ENCODE measurements around the gene SLC6A9. TPM values are rescaled to one million over a fixed set of nuclear protein-coding genes. Genes with fewer than 3 reads are reported as not detected.
A peak's percentile ranks its signal among the peaks of the same experiment; 100 is the strongest.

The SLC6A9 gene
- polyA plus RNA-seq, 4 donors, result 0.81 to 15.7 (median 2.0) TPM

DNA sequence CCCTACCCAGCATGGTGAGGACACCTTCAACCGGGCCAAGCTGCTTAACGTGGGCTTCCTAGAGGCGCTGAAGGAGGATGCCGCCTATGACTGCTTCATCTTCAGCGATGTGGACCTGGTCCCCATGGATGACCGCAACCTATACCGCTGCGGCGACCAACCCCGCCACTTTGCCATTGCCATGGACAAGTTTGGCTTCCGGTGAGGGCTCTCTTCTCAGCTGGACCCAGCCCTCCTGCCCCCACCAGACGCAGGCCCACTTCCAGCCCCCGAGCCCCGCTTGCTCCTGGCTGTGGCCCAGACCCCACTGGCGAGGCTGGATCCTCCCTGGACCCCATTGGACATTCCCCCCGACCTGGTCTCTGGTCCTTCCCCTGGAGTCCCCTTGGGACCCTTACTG is 46.4 kb downstream of the SLC6A9 start:
- Histone ChIP-seq H3K27ac (ENCODE audit: low read depth in 1 of 3, low read length in 2 of 3) (no peak overlapping the region), H3K9me3 (ENCODE audit: control insufficient read depth in 2 of 2, insufficient read depth in 1 of 2, low read depth in 1 of 2, low read length in 1 of 2) (no peaks in the 10 kb centered on the region), H3K36me3 (ENCODE audit: control insufficient read depth in 3 of 3, insufficient read depth in 2 of 3, low read depth in 1 of 3, low read length in 3 of 3) (peaks cover 0 to 56% (median 3%) of the 10 kb centered on the region in 3 donors), H3K27me3 (ENCODE audit: control insufficient read depth in 3 of 3, insufficient read depth in 3 of 3, low read length in 3 of 3) (no peaks in the 10 kb centered on the region), H3K4me3 (ENCODE audit: low read depth in 1 of 3, low read length in 3 of 3) (no peak overlapping the region), H3K4me1 (ENCODE audit: control insufficient read depth in 3 of 3, insufficient read depth in 2 of 3, low read depth in 1 of 3, low read length in 2 of 3) (peaks cover 0 to 42% (median 0%) of the 10 kb centered on the region in 3 donors)
- DNase-seq (no peak), FAIRE-seq (no peak)
- WGBS, 3 donors, result 87 to 94% (median 91%) methylated on average over 13 to 16 of the region's 16 CpGs

DNA sequence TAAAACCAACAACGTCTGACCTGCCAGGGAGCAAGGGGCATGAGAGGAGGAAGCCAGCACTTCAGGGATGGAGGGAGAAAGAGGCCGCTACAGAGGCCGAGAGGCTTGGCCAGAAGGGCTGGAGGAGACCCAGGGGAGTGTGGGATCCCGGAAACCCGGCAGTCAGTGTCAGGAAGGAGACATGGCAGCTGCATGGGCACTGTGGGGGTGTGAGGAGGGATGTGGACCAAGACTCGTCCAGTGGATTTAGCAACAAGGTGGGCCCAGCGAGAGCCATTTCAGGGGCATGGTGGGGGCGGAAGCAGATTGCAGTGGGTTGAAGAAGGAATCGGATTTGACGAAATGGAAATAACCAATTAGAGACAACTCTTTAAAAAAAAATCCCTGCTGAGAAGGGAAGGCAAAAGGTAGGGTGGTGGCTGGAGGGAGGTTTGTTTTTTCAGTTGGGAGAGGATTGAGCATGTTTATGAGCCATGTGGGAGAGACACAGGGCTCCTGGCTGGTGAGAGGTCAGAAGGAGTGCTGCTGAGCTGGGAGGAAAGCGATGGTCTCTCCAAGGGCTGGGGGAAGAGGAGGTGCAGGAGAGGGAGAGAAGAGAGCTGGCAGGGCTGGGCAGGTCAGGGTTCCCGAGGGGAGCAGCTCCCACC is 47.9 kb downstream of the SLC6A9 start:
- Histone ChIP-seq H3K36me3 (ENCODE audit: control insufficient read depth in 3 of 3, insufficient read depth in 2 of 3, low read depth in 1 of 3, low read length in 3 of 3) (peaks cover 0 to 60% (median 3%) of the 10 kb centered on the region in 3 donors), H3K4me1 (ENCODE audit: control insufficient read depth in 3 of 3, insufficient read depth in 2 of 3, low read depth in 1 of 3, low read length in 2 of 3) (peaks cover 0 to 45% (median 0%) of the 10 kb centered on the region in 3 donors), H3K27ac (ENCODE audit: low read depth in 1 of 3, low read length in 2 of 3) (no peak overlapping the region), H3K4me3 (ENCODE audit: low read depth in 1 of 3, low read length in 3 of 3) (no peak overlapping the region), H3K9me3 (ENCODE audit: control insufficient read depth in 2 of 2, insufficient read depth in 1 of 2, low read depth in 1 of 2, low read length in 1 of 2) (no peaks in the 10 kb centered on the region), H3K27me3 (ENCODE audit: control insufficient read depth in 3 of 3, insufficient read depth in 3 of 3, low read length in 3 of 3) (no peaks in the 10 kb centered on the region)
- FAIRE-seq (no peak), DNase-seq (no peak)
- 81 to 87% (median 87%) methylated on average over 12 of the region's 12 CpGs for WGBS, 3 donors

DNA sequence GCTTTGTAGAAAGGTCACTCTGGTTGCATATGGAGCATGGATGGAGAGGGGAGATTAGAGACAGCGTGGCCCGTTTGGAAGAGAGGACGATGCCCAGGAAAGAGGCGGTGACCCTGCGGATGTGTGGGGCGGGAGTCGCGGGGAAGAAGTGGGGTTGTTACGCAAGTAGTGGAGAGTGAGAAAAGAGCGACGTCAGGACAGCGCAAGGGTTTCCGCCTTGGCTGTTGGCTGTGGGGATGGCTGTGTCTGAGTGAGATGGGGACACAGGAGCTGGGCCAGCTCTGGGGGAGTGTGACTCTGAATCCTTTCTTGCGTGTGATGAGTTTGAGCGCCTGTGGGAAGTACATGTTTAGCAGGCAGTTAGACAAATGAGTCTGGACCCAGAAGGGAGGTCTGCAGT is 48.5 kb downstream of the SLC6A9 start:
- Histone ChIP-seq H3K9me3 (ENCODE audit: control insufficient read depth in 2 of 2, insufficient read depth in 1 of 2, low read depth in 1 of 2, low read length in 1 of 2) (no peaks in the 10 kb centered on the region), H3K27me3 (ENCODE audit: control insufficient read depth in 3 of 3, insufficient read depth in 3 of 3, low read length in 3 of 3) (no peaks in the 10 kb centered on the region), H3K4me3 (ENCODE audit: low read depth in 1 of 3, low read length in 3 of 3) (no peak overlapping the region), H3K4me1 (ENCODE audit: control insufficient read depth in 3 of 3, insufficient read depth in 2 of 3, low read depth in 1 of 3, low read length in 2 of 3) (peaks cover 0 to 45% (median 0%) of the 10 kb centered on the region in 3 donors), H3K36me3 (ENCODE audit: control insufficient read depth in 3 of 3, insufficient read depth in 2 of 3, low read depth in 1 of 3, low read length in 3 of 3) (peaks cover 0 to 66% (median 3%) of the 10 kb centered on the region in 3 donors), H3K27ac (ENCODE audit: low read depth in 1 of 3, low read length in 2 of 3) (no peak overlapping the region)
- FAIRE-seq (no peak), DNase-seq (no peak)
- WGBS, 3 donors, result 87 to 95% (median 87%) methylated on average over 15 of the region's 15 CpGs

GRCh38 chr1:43982241-43982640 is 49.0 kb downstream of the SLC6A9 start:
- Histone ChIP-seq H3K9me3 (ENCODE audit: control insufficient read depth in 2 of 2, insufficient read depth in 1 of 2, low read depth in 1 of 2, low read length in 1 of 2) (no peaks in the 10 kb centered on the region), H3K4me1 (ENCODE audit: control insufficient read depth in 3 of 3, insufficient read depth in 2 of 3, low read depth in 1 of 3, low read length in 2 of 3) (peaks cover 0 to 45% (median 0%) of the 10 kb centered on the region in 3 donors), H3K36me3 (ENCODE audit: control insufficient read depth in 3 of 3, insufficient read depth in 2 of 3, low read depth in 1 of 3, low read length in 3 of 3) (peaks cover 0 to 69% (median 5%) of the 10 kb centered on the region in 3 donors), H3K4me3 (ENCODE audit: low read depth in 1 of 3, low read length in 3 of 3) (no peak overlapping the region), H3K27ac (ENCODE audit: low read depth in 1 of 3, low read length in 2 of 3) (no peak overlapping the region), H3K27me3 (ENCODE audit: control insufficient read depth in 3 of 3, insufficient read depth in 3 of 3, low read length in 3 of 3) (no peaks in the 10 kb centered on the region)
- DNase-seq, result no peak
- 89 to 94% (median 93%) methylated on average over 8 of the region's 8 CpGs for WGBS, 3 donors
- FAIRE-seq, result no peak

GRCh38 chr1:43981636-43982035 is 49.6 kb downstream of the SLC6A9 start:
- FAIRE-seq, result no peak

DNA sequence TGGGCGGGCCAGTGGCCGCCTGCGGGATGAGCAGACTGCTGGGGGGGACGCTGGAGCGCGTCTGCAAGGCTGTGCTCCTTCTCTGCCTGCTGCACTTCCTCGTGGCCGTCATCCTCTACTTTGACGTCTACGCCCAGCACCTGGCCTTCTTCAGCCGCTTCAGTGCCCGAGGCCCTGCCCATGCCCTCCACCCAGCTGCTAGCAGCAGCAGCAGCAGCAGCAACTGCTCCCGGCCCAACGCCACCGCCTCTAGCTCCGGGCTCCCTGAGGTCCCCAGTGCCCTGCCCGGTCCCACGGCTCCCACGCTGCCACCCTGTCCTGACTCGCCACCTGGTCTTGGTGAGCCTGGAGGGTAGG is 50.1 kb downstream of the SLC6A9 start:
- FAIRE-seq (no peak), DNase-seq (peak in 1 of 2 donors; percentile 51)
- Histone ChIP-seq H3K9me3 (ENCODE audit: control insufficient read depth in 2 of 2, insufficient read depth in 1 of 2, low read depth in 1 of 2, low read length in 1 of 2) (no peaks in the 10 kb centered on the region), H3K27me3 (ENCODE audit: control insufficient read depth in 3 of 3, insufficient read depth in 3 of 3, low read length in 3 of 3) (no peaks in the 10 kb centered on the region), H3K36me3 (ENCODE audit: control insufficient read depth in 3 of 3, insufficient read depth in 2 of 3, low read depth in 1 of 3, low read length in 3 of 3) (peaks cover 0 to 75% (median 5%) of the 10 kb centered on the region in 3 donors), H3K4me1 (ENCODE audit: control insufficient read depth in 3 of 3, insufficient read depth in 2 of 3, low read depth in 1 of 3, low read length in 2 of 3) (peaks cover 8 to 45% (median 8%) of the 10 kb centered on the region in 3 donors), H3K4me3 (ENCODE audit: low read depth in 1 of 3, low read length in 3 of 3) (no peak overlapping the region), H3K27ac (ENCODE audit: low read depth in 1 of 3, low read length in 2 of 3) (no peak overlapping the region)
- 50 to 79% (median 51%) methylated on average over 20 of the region's 20 CpGs for WGBS, 3 donors

More at GRCh38 chr1:43981636-43982035, 49.6 kb downstream of the SLC6A9 start:
- Histone ChIP-seq H3K27ac (ENCODE audit: low read depth in 1 of 3, low read length in 2 of 3) (no peak overlapping the region), H3K27me3 (ENCODE audit: control insufficient read depth in 3 of 3, insufficient read depth in 3 of 3, low read length in 3 of 3) (no peaks in the 10 kb centered on the region), H3K9me3 (ENCODE audit: control insufficient read depth in 2 of 2, insufficient read depth in 1 of 2, low read depth in 1 of 2, low read length in 1 of 2) (no peaks in the 10 kb centered on the region), H3K4me3 (ENCODE audit: low read depth in 1 of 3, low read length in 3 of 3) (no peak overlapping the region), H3K4me1 (ENCODE audit: control insufficient read depth in 3 of 3, insufficient read depth in 2 of 3, low read depth in 1 of 3, low read length in 2 of 3) (peaks cover 4 to 45% (median 4%) of the 10 kb centered on the region in 3 donors), H3K36me3 (ENCODE audit: control insufficient read depth in 3 of 3, insufficient read depth in 2 of 3, low read depth in 1 of 3, low read length in 3 of 3) (peaks cover 0 to 71% (median 5%) of the 10 kb centered on the region in 3 donors)
- 93 to 95% (median 94%) methylated on average over 20 of the region's 20 CpGs for WGBS, 3 donors
- DNase-seq, result no peak

- Histone ChIP-seq H3K4me3 (ENCODE audit: low read depth in 1 of 3, low read length in 3 of 3) (peak overlapping the region in 1 of 3 donors; percentile 39), H3K4me1 (ENCODE audit: control insufficient read depth in 3 of 3, insufficient read depth in 2 of 3, low read depth in 1 of 3, low read length in 2 of 3) (peaks cover 13 to 43% (median 14%) of the 10 kb centered on the region in 3 donors), H3K36me3 (ENCODE audit: control insufficient read depth in 3 of 3, insufficient read depth in 2 of 3, low read depth in 1 of 3, low read length in 3 of 3) (peaks cover 0 to 73% (median 4%) of the 10 kb centered on the region in 3 donors), H3K27me3 (ENCODE audit: control insufficient read depth in 3 of 3, insufficient read depth in 3 of 3, low read length in 3 of 3) (no peaks in the 10 kb centered on the region), H3K27ac (ENCODE audit: low read depth in 1 of 3, low read length in 2 of 3) (peak overlapping the region; percentile 24 to 42 (median 34)), H3K9me3 (ENCODE audit: control insufficient read depth in 2 of 2, insufficient read depth in 1 of 2, low read depth in 1 of 2, low read length in 1 of 2) (no peaks in the 10 kb centered on the region)
- 47 to 63% (median 58%) methylated on average over 13 of the region's 13 CpGs for WGBS, 3 donors
- no peak for FAIRE-seq
- DNase-seq, result peak; percentile 33 to 36
Measured at GRCh38 chr1:43980255-43981134, 50.8 kb downstream of the SLC6A9 start.

GRCh38 chr1:43979528-43980254 is 51.6 kb downstream of the SLC6A9 start:
- no peaks in the 10 kb centered on the region for H3K27me3 ChIP-seq (ENCODE audit: control insufficient read depth in 3 of 3, insufficient read depth in 3 of 3, low read length in 3 of 3)
- DNase-seq (peak; percentile 60 to 82), FAIRE-seq (no peak)
- H3K4me1 ChIP-seq (ENCODE audit: control insufficient read depth in 3 of 3, insufficient read depth in 2 of 3, low read depth in 1 of 3, low read length in 2 of 3), result peaks cover 13 to 43% (median 14%) of the 10 kb centered on the region in 3 donors
- no peaks in the 10 kb centered on the region for H3K9me3 ChIP-seq (ENCODE audit: control insufficient read depth in 2 of 2, insufficient read depth in 1 of 2, low read depth in 1 of 2, low read length in 1 of 2)
- H3K27ac ChIP-seq (ENCODE audit: low read depth in 1 of 3, low read length in 2 of 3), result peak overlapping the region; percentile 34 to 42 (median 40)
- H3K4me3 ChIP-seq (ENCODE audit: low read depth in 1 of 3, low read length in 3 of 3), result peak overlapping the region; percentile 39 to 77 (median 45)
- 3 to 4% (median 4%) methylated on average over 29 to 45 of the region's 45 CpGs for WGBS, 3 donors
- peaks cover 0 to 66% (median 3%) of the 10 kb centered on the region in 3 donors for H3K36me3 ChIP-seq (ENCODE audit: control insufficient read depth in 3 of 3, insufficient read depth in 2 of 3, low read depth in 1 of 3, low read length in 3 of 3)
